HUDEP-2 (cell line): ENCODE measurements around the gene LDLRAP1.

Experiments
- DNase-seq, 76 experiments: peaks; one replicate each; lab custom pipeline; 2025; ENCODE audit not compliant: unreplicated experiment in 76 of 76; lab: John Stamatoyannopoulos, UW

The LDLRAP1 gene

GRCh38 chr1:25560788-25561187 is 17.4 kb downstream of the LDLRAP1 start:
- DNase-seq = no peak

DNA sequence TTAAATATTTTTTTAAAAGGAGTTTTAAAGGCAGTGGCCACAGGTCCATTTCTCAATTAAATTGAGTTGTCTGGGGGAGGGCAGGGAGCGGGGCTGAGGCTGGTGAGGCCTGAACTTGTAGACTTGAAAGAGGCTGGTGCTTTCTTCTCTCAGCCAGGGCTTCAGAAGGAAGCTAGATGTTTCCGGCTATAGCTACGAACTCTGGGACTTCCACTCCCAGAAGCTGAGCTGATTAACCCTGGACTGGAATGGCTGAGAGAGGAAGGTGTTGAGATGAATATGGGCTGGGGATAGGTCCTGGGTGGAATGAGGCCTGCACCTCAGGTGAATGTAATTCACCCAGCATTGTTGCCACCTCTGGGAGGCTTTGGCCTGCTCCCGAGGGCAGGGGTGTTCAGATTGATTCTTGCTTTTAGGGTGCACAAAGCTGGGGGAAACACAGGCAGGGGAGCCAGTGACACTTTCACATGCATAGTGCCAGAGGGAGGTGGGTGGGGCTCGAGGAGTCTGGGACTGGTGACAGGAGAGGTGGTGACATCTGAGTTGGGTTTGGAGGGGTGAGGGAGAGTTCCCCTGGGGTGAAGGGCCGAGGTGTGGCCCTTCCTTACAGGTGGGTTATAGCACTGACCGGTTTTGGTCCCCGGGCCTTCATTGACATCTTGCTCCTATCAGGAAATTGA is 18.2 kb downstream of the LDLRAP1 start:
- no peak for DNase-seq

DNA sequence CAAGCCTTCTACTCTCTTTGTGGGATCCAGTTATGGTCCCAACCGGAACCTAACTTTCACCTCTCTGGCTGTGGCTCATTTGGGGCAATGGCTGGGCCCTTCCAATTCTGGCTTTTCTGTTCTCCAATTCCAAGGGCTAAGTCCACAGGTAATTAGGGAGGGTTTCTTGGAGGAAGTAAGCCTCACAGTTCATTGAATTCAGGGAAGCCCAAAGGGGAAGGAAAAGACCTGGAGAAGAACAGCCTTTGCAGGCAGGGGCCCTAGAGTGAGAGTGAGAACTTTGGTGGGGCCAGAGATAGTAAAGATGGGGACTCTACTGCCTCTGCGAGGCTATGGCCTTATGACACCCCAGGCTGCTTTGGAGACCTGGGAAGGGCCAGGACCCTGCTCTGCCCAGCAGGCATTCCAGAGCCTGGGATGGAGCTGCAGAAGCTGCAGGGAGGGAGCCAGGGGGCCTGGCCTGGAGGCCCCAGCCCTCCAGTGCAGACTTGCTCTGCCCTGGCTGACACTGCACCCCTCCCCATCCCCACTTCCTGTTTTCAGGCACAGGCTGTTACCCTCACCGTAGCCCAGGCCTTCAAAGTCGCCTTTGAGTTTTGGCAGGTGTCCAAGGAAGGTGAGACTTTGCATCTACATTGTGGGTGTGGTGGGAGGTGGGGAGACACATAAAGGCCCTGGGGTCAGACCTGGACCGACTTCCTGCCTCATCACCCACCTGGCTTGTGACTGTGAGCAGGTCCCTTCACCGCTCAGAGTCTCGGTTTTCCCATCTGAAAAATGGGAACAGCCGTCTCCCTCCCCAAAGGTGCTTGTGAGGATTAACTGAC is 18.9 kb downstream of the LDLRAP1 start:
- DNase-seq = no peak

GRCh38 chr1:25562928-25563283 is 19.5 kb downstream of the LDLRAP1 start:
- no peak for DNase-seq

GRCh38 chr1:25563330-25564215 is 20.2 kb downstream of the LDLRAP1 start:
- no peak for DNase-seq

DNA sequence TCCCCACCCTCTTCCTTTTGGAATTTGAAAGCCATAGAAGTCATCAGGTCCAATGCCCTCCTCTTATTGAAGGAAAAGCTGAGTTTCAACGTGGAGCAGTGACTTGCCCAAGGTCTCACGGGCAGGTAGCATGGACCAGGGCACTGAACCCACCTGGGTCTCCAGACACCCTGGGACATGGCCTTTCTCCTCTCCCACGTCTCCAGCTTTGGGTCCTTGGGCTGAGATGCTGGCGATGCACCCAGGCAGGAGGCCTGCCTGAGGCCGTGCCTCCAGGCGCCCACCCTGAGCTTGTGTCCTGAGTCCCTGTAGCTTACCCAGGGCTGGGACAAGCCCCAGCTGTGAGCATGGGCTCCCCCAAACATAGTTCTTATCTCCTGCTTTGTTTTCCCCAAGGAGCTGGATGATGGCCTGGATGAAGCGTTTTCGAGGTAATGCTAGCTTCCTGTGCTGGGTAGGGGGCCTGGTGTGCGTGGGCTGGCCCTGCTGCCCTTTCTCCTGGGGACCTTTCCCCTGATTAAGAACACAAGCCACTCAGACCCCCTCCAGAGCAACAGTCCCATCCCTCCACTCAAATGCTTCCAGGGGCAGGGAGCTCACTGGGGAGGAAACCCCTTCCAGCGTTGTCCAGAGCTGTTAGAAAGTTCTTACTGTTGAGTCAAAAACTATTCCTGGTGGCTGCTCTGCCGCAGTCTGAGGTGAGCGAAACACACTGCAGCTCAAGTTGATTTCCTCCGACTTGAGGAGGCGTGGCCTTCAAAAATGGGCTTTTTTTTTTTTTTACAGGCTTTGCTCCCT is 21.6 kb downstream of the LDLRAP1 start:
- DNase-seq = no peak

DNA sequence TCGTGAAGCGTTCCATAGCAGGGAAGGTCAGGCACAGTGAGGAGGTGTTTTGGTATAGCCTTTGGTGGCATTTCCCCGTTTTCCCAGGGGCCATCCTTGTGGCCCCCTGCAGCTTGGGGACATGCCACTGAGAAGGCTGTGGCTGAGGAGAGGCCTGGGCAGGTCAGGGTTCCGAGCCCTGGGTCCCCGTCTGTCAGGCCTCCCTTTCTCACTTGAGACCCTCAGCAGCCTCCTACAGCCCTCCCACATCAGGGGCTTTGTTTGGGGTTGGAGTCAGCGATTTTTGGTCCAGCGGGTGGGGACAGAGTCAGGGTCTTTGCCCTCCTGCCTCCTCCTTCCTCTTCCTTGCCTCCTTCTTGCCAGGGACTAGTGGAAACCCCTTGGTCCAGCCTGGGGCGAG is 22.2 kb downstream of the LDLRAP1 start:
- no peak for DNase-seq

GRCh38 chr1:25566176-25566729 is 22.8 kb downstream of the LDLRAP1 start:
- DNase-seq = no peak

- DNase-seq = no peak
These were observed 23.4 kb downstream of the LDLRAP1 start for GRCh38 chr1:25566730-25567341.

DNA sequence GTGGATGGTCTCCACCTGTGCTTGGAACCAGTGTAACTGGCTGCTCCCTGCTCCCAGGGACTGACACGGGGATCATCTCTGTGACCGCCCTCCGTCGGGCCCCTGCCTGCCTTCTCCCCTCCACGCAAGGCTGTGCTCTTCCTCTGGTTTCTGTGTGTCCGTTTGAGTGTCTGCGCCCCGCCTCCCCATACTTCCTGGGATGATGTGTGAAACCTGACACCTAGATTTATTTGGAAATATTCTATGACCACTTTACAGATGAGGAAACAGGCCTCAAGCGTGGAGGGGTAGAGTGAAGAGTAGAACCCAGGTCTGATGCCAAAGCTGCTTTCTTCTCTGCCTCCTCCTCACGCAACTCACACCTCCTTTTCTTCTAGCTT is 24.3 kb downstream of the LDLRAP1 start:
- DNase-seq = no peak

- DNase-seq = peak in 4 of 76 experiments; percentile 8 to 23 (median 16)
These were observed 24.9 kb downstream of the LDLRAP1 start for GRCh38 chr1:25568090-25568833.

- peak in 16 of 76 experiments; percentile 3 to 47 (median 18) for DNase-seq
These were observed 25.6 kb downstream of the LDLRAP1 start for GRCh38 chr1:25568834-25569596.

- DNase-seq = no peak
These were observed 26.4 kb downstream of the LDLRAP1 start for GRCh38 chr1:25569597-25570396.

DNA sequence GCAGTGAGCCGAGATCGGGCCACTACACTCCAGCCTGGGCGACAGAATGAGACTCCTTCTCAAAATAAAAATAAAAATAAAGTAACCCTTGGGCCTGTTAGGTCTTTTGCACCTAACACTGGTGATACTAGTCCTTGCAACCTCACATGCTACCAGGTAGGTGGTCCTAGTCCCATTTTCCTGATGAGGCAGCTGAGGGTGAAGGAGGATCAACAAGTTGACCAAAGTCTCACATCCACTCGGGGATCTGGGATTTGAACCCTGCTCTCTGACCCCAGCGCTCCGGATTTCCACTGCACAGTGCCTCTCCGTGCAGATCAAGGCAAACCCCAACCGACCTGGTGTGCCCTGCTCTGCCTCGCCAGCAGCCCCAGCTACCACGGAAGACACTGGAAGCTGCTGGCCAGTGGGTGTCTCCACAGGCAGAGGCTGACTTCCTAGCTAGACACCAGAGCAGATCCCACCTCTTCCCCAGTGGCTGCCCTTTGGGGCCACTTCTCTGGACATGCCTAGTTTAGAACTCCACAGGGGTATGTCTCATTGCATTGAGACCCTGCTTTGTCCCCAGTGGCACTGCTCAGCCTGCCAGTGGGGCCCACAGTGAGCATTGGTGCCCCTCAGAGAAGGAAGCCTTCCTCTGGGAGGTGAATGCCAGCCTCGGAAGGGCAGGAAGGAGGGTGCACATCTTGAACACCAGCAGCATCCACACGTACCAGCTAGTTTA is 27.6 kb downstream of the LDLRAP1 start:
- no peak for DNase-seq

GRCh38 chr1:25571522-25571970 is 28.1 kb downstream of the LDLRAP1 start:
- DNase-seq = no peak

DNA sequence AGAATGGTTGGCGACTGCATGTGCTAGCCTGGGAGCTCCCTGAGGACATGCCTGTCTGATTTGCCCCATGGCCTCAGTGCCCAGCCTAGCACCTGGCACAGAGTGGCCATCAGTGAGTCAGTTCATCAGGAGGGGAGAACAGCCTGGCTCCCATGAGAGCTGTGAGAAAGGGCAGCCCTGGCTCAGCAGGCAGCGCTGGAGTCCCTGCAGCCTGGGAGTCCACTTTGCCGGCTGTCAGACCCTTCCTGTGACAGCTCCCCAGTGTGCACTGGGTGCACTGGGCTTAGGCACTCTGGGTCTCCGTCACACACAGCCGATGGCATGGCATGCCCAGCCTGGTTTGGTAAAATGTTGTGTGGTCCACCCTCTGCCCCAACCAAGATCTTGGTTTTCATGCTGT is 28.7 kb downstream of the LDLRAP1 start:
- DNase-seq = no peak
